ENCODE data around the gene RNASEH2A.
"Not testable (repeated sequence)": the region's sequence is repeated elsewhere in the genome, so short reads cannot be mapped to it uniquely, and the experiment has no call there.

- not testable (repeated sequence) for TF ChIP-seq POLR2AphosphoS5, POLR2A, CTCF, EP300 (IDR thresholded peaks at IDR 0.05)
Measured at GRCh38 chr19:12817188-12817587, 10.8 kb downstream of the RNASEH2A start.

All from upper lobe of left lung (tissue), 4 donors.